ENCODE results near the gene GALNT1. TPM values are rescaled to one million over a fixed set of nuclear protein-coding genes. Genes with fewer than 3 reads are reported as not detected.

GALNT1 gene
- total and polyA plus RNA-seq, 11 donors: 9.6 to 69.0 (median 42.7) TPM

DNA sequence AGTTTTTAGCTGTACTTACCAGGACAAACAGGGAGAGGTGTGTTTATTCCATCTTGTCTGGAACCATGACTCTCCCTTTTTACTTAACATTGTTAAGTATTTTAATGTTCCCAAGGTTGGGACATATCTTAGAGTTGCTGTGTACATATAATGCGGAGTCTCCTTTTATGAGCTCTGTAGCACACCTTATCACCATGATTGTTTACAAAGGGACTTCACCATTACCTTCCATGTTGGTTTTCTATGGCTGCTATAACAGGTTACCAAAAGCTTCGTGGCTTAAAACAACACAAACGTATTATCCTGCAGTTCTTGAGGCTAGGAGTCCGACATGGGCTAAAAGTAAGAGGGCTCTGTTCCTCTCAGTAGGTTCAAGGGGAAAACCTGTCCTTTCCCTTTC lies 164.3 kb downstream of the GALNT1 start:
- Histone ChIP-seq H3K4me3 (no peak overlapping the region), H3K27ac (no peak overlapping the region), H3K9me3 (peaks cover 0 to 5% (median 0%) of the 10 kb centered on the region in 12 donors), H3K4me1 (no peaks in the 10 kb centered on the region), H3K36me3 (no peaks in the 10 kb centered on the region), H3K27me3 (no peaks in the 10 kb centered on the region)
- WGBS, 4 donors: 78 to 96% (median 90%) methylated on average over 4 of the region's 4 CpGs
- intact Hi-C loops (cut with DNase I): loop anchor here in 1 of 10 donors (10.0 kb wide), 1 partner anchor 341 kb away; no protein-coding TSS in a partner anchor
- ATAC-seq (no peak), DNase-seq (no peak)
- TF ChIP-seq CTCF (IDR thresholded peaks at IDR 0.05): no peak
- no peak for TF ChIP-seq POLR2A (IDR thresholded peaks at IDR 0.05)

DNA sequence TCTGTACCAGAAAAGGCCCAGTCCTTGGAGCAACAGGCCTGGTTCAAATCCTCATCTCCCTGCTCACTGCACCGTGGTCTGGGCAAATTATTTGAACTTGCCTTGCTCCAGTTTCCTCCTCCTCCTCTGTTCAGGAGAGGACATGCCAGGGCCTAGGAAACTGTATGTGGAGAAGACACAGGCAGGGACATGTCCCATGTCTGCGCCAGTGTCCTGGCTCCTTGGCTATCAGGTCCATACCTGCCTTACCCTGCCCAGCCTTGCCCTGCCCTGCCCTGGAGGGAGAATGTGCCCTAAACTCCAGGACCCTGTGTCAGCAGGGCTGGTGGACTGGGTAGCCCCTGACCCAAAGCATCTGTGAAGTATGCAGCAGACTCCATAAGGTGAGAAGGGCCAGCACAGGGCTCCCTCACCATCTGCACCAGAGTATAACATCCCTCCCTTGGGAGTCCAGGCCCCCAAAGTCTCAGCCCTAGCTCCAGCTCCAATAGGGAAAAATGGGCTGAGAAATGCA lies 165.3 kb downstream of the GALNT1 start:
- Histone ChIP-seq H3K4me3 (no peak overlapping the region), H3K4me1 (no peaks in the 10 kb centered on the region), H3K27me3 (no peaks in the 10 kb centered on the region), H3K36me3 (no peaks in the 10 kb centered on the region), H3K27ac (no peak overlapping the region), H3K9me3 (peaks cover 0 to 5% (median 0%) of the 10 kb centered on the region in 12 donors)
- TF ChIP-seq CTCF (IDR thresholded peaks at IDR 0.05) (no peak), POLR2A (IDR thresholded peaks at IDR 0.05) (no peak)
- no peak for DNase-seq
- 90 to 100% (median 92%) methylated on average over 2 of the region's 2 CpGs for WGBS, 4 donors
- intact Hi-C loops (cut with DNase I): loop anchor here in 1 of 10 donors (10.0 kb wide), 1 partner anchor 342 kb away; no protein-coding TSS in a partner anchor
- no peak for ATAC-seq

DNA sequence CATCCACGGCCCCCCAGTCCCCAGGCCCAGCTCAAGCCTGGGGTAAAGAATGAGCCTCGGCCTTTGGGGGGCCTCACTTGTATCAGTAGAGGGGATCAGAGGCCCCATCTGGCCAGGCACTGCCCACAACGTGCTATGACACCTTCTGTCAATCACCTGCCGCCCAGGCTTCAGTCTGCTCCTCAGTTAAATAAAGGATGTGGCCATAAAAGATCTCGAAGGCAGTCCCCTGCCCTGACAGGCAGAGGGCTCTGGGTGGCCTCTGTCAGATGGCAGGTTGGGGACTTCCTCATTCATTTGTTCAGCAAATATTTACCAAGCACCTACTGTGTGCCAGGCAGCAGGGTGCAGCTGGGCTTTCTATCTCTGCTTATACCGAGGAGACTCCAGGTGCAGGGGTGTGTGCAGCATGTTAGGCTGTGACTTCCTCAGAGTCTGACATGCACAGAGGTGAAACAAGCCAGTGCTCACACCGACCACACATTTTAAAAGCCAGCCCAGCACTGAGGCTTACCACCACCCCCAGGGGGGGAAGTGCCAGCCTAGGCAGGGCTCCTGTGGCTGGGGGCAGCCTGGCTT lies 166.4 kb downstream of the GALNT1 start:
- TF ChIP-seq POLR2A (IDR thresholded peaks at IDR 0.05) (no peak), CTCF (IDR thresholded peaks at IDR 0.05) (no peak)
- no peaks in the 10 kb centered on the region for H3K4me1 ChIP-seq
- 66 to 77% (median 70%) methylated on average over 5 to 7 of the region's 7 CpGs for WGBS, 4 donors
- peaks cover 0 to 5% (median 0%) of the 10 kb centered on the region in 12 donors for H3K9me3 ChIP-seq
- intact Hi-C loops (cut with DNase I): loop anchor here in 1 of 10 donors (10.0 kb wide), 1 partner anchor 343 kb away; no protein-coding TSS in a partner anchor
- no peak overlapping the region for H3K27ac ChIP-seq
- H3K4me3 ChIP-seq: no peak overlapping the region
- DNase-seq (no peak), ATAC-seq (no peak)
- no peaks in the 10 kb centered on the region for H3K27me3 ChIP-seq
- H3K36me3 ChIP-seq: no peaks in the 10 kb centered on the region

GRCh38 chr18:35749701-35750100 lies 168.2 kb downstream of the GALNT1 start:
- TF ChIP-seq POLR2A (IDR thresholded peaks at IDR 0.05) (no peak), CTCF (IDR thresholded peaks at IDR 0.05) (no peak)
- no peaks in the 10 kb centered on the region for H3K4me1 ChIP-seq
- 90 to 93% (median 92%) methylated on average over 5 of the region's 5 CpGs for WGBS, 4 donors
- H3K27ac ChIP-seq: no peak overlapping the region
- ATAC-seq: no peak
- H3K36me3 ChIP-seq: no peaks in the 10 kb centered on the region
- intact Hi-C loops (cut with DNase I): loop anchor here in 5 of 10 donors (10.0 kb wide), 2 partner anchors 345 to 535 kb away; no protein-coding TSS in a partner anchor
- no peak for DNase-seq
- no peaks in the 10 kb centered on the region for H3K27me3 ChIP-seq
- peaks cover 0 to 5% (median 0%) of the 10 kb centered on the region in 12 donors for H3K9me3 ChIP-seq
- no peak overlapping the region for H3K4me3 ChIP-seq
